ENCODE data around the gene KIF26B.

KIF26B gene

DNA sequence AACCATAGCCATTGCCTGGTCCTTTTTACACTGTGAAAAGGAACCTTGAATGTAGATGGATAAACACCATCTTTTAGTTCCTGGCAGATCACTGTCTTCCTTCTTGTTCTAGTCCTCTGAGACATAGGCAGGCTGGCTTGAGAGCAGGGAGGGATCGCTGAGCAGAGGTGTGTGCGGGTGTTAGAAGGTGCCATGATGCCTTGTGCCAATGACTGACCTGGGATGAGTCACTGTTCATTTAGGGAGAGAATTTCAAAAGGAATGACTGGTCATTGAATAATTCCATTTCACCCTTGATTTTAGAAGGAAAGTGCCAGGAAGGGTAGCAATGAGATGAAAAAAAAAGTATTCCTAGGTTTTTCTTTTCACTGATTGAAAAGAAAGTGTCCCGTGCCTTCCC, 383.9 kb downstream of the KIF26B start:
- DNase-seq = no peak

GRCh38 chr1:245541369-245541768, 386.6 kb downstream of the KIF26B start:
- no peak for DNase-seq

- no peak for DNase-seq
Observed at GRCh38 chr1:245542365-245542764, 387.6 kb downstream of the KIF26B start.

DNA sequence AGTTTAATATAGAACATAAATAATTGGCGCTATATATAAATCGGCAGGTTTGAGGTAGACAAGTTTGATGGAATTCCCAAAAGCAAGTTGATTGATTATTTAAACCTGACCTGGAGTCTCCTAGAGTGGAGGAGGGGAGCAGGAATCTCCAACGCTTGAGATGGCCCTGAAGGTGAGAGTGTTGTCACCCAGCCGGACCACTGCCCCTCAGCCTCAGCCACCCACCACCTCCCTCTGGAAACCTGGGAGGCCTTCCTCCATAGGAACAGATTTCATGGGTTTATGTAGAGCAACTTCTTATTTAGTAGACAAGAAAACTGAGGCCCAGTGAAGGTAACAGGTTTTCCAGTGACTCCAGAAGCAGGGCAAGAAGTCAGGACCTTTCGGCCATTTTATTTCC, 389.5 kb downstream of the KIF26B start:
- DNase-seq = no peak

DNA sequence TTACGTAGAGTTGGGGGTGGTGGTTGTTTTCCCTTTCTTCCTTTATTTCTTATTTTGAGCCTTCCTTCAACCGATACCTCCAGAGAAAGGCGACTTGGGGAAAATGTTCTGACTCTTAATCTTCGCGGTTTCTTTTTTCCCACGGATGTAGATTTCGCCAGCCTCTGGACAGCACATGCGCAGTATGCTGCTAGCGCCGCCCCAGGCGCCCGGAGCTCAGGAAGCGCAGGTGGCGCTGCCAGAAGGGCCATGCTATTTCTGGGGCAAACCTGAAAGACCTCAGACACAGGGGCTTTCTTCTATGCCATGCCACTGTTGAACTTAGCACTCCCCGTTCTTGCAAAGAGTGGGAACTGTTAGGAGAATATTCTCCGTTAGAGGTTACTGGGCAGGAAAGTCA, 392.1 kb downstream of the KIF26B start:
- no peak for DNase-seq

GRCh38 chr1:245549996-245550719, 395.4 kb downstream of the KIF26B start:
- DNase-seq = no peak

- no peak for DNase-seq
Observed at GRCh38 chr1:245550720-245551043, 395.9 kb downstream of the KIF26B start.

DNA sequence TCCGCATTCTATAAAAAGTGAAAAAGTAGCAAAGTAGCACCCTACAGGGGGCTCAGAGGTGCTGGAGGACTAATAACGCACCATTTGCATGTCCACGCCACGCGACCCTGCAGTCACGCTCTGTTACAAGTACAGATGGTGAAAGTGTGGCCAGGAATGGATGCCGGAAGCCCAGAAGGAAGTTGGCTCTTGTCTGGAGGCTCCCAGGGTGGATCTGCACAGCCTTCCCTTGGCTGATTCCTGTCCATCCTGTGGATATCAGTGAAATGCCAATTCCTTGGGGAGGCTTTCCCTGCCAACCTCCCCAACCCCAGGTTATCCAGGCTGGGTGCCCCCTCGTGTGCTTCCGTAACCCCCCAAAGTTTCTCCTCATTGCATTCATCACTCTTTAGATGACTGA, 396.8 kb downstream of the KIF26B start:
- no peak for DNase-seq

- no peak for DNase-seq
Observed at GRCh38 chr1:245552331-245552730, 397.5 kb downstream of the KIF26B start.

- DNase-seq = no peak
Observed at GRCh38 chr1:245556057-245556456, 401.3 kb downstream of the KIF26B start.

- no peak for DNase-seq
Observed at GRCh38 chr1:245558069-245558468, 403.3 kb downstream of the KIF26B start.

GRCh38 chr1:245560316-245560859, 405.6 kb downstream of the KIF26B start:
- no peak for DNase-seq

DNA sequence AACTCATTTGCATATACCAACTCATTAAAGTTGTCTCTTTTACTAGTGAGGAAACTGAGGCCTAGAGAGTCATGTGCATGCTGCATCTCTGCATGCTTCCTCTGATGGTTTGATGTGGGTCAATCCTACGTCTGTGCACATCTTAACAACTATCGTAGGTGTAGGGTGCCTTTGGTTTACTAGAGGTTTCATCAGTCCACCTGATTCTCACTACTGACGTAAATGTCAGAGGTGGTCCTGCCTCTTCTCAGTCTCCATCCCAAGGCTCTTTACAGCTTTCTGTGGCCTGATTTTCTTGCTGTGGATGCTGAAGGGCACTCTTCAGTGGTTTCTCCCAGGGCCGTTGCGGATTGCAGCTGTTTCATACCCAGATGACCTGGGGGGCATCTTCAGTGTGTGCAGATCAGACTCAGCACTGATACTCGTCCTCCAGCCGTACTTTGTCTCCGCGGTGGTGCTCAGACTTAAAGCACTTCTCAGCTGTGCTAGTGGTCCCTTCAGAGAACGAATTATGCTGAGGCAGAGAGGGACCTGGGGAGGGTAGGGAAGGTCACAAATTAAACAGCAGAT, 407.0 kb downstream of the KIF26B start:
- DNase-seq = no peak

DNA sequence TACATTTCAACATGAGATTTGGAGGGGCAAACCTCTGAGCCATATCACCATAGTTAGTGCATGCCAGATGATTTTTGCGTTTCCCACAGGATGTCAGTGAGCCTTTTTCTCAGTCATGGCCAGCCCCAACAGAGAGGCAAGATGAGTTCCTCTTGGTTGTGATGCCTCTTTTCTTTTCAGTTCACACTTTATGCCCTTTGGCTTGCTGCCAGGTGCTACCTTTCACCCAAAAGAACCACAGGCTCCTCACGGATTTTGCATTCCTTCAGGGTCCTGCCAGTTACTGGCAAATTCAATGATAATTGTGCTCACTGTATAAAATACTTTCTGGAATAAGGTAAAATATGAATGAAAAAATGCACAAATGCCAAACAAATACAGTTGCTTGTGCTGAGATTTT, 411.3 kb downstream of the KIF26B start:
- no peak for DNase-seq

DNA sequence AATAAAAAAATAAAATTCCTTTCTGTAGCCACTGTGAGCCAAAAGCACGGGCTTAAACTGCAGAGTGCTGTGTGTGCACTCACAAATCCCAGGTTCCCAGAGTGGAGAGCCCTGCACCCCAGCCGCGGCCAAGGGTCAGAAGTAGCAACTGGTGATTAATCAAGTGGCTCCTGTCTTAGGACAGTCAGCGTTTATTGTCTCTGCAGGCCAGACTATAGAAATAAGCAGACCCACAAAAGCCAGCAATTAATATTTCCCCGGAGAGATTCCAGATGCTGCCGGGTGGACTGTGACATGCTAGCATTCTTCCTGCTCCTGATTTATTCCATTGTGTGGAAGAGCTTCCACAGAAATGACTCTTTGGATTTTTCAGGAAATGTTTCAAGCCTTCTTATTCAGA, 412.2 kb downstream of the KIF26B start:
- no peak for DNase-seq

GRCh38 chr1:245571815-245572294, 417.1 kb downstream of the KIF26B start:
- no peak for DNase-seq

DNA sequence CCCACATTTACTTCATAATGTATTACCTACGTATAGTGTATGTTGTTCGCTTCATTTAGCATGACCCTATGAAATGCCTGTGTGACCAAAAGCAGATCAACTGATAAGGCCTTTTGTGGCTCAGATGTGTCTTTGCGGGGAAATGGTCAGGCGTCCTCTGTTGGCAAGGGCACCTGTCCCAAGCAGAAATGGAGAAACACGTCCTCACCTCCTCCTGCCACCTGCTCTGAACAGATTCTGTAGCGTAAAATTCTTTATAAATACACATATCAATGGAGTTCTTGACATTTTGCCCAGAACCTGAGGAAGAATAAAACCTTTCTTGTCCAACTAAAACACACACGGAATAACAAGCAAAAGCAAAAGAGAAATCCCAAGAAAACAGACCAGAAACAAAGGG, 417.9 kb downstream of the KIF26B start:
- no peak for DNase-seq

DNA sequence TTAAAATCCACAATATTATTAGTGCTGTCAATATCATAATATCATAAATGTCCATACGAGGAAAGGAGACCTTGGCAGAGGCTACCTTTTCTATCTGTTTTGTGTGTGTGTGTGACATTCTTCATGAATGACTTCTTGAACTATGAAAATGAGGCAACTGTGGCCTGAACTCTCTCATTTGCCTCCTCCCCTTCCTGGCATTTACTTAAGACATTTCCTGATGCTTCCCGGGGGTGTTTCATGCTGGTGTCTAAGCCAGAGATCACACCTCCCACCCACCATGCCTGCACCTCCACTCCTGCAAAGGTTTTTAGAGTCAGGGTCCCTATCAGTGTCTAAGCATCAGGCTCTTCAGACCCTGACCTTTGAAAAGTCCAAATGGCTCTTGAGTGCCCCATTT, 420.9 kb downstream of the KIF26B start:
- no peak for DNase-seq

- no peak for DNase-seq
Observed at GRCh38 chr1:245576323-245576722, 421.5 kb downstream of the KIF26B start.

DNA sequence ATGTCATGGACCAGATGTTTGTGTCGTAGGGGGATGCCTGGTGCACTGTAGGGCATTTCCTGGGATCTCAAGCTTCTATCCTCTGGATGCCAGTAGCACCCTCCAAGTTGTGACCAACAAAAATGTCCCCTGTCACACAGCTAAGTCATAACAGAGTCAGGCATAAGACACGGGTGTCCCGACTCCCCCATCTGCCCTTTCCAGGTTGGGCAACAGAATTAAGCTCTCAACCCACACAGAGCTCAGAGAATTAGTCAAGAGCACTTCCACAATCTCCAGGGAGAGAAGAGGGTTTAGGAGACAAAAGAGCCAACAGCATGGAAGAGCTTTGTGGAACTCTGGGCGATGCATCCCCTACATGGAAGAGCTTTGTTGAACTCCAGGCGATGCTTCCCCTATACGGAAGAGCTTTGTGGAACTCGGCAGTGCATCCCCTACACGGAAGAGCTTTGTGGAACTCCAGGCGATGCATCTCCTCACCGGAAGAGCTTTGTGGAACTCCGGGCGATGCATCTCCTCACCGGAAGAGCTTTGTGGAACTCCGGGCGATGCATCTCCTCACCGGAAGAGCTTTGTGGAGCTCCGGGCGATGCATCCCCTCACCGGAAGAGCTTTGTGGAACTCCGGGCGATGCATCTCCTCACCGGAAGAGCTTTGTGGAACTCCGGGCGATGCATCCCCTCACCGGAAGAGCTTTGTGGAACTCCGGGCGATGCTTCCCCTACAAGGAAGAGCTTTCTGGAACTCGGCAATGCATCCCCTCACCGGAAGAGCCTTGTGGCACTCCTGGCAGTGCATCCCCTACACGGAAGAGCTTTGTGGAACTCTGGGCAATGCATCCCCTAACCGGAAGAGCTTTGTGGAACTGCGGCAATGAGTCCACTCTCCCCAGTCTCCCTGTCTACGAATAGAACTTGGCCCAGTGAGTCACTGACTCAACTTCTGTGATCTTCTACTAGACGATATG, 422.7 kb downstream of the KIF26B start:
- no peak for DNase-seq

DNA sequence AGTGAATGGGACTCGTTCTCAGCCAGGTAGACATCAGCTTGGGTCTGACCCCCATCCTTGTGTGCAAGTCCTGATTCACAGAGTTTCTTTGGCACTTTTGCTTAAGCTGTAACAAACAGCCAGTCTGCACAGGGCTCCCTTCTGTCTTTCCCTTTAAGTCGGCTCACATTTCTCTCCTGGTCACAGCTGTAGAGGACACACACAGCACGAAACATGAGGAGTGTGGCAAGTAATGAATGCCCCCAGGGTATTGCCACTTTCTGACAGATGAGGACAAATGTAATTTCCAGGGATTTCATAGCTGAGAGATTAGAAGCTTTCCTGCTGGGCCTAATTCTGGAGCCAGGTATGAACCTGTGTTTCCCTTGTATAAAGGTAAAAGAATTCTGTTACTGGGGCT, 423.5 kb downstream of the KIF26B start:
- no peak for DNase-seq

DNA sequence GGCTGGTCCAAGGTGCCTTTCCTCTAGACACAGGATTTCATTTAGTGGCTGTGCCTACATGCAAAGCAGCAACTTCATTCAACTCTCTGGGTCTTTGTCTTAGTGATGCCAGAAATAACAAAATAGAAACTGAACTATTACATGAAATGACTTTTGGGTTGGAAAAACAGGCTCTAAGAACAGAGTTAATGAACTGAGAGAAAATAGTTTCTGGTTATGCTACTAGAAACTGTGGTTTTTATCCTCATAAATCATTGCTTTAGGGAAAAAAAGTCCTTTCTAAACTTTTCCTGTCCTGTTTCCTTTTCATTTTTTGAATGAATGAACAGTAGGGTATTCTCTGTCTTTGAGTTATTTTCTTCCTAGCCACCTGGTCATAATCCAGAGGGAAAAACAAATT, 424.0 kb downstream of the KIF26B start:
- DNase-seq = no peak

- DNase-seq = no peak
Observed at GRCh38 chr1:245579881-245580280, 425.1 kb downstream of the KIF26B start.

- no peak for DNase-seq
Observed at GRCh38 chr1:245580651-245581050, 425.9 kb downstream of the KIF26B start.
